Liver (tissue), 9 donors: ENCODE results near the gene CNIH3. TPM values are rescaled to one million over a fixed set of nuclear protein-coding genes. Genes with fewer than 3 reads are reported as not detected.

Experiments used
- DNase-seq: peaks from one replicate; pipeline ENCODE4 v3.0.0-alpha.2; 2017; ENCODE audit warnings: low spot score
- H3K27ac ChIP-seq, 2 donors: one replicate each; pipeline ENCODE4 v1.7.0; 2013; ENCODE audit warnings: inconsistent platforms in 2 of 2, low read length in 2 of 2, control low read depth in 1 of 2, low read depth in 1 of 2, mild to moderate bottlenecking in 1 of 2
- H3K27me3 ChIP-seq, 4 donors: one replicate each; pipeline versions ENCODE4 v1.6.1 to v1.7.0; 2013; ENCODE audit warnings: low read length in 3 of 4, inconsistent platforms in 1 of 4, mild to moderate bottlenecking in 1 of 4, moderate library complexity in 1 of 4; ENCODE audit not compliant: control insufficient read depth in 4 of 4, insufficient read depth in 4 of 4
- H3K36me3 ChIP-seq, 4 donors: one replicate each; pipeline versions ENCODE4 v1.6.1 to v1.7.0; 2013; ENCODE audit warnings: low read length in 3 of 4, mild to moderate bottlenecking in 3 of 4, low read depth in 1 of 4, moderate library complexity in 1 of 4; ENCODE audit not compliant: control insufficient read depth in 4 of 4, insufficient read depth in 3 of 4
- H3K4me1 ChIP-seq, 4 donors: one replicate each; pipeline versions ENCODE4 v1.6.1 to v1.7.0; 2013; ENCODE audit warnings: low read length in 3 of 4, mild to moderate bottlenecking in 3 of 4, moderate library complexity in 1 of 4; ENCODE audit not compliant: control insufficient read depth in 4 of 4, insufficient read depth in 4 of 4
- H3K4me3 ChIP-seq, 3 donors: one replicate each; pipeline versions ENCODE4 v1.6.1 to v1.7.0; 2013; ENCODE audit warnings: low read length in 3 of 3, control low read depth in 1 of 3, low read depth in 1 of 3, mild to moderate bottlenecking in 1 of 3
- H3K9ac ChIP-seq, 2 donors: one replicate each; pipeline ENCODE4 v1.7.0; 2013; ENCODE audit warnings: low read length in 2 of 2, mild to moderate bottlenecking in 2 of 2, moderate library complexity in 2 of 2, control low read depth in 1 of 2, low read depth in 1 of 2
- H3K9me3 ChIP-seq, 4 donors: one replicate each; pipeline versions ENCODE4 v1.6.1 to v1.7.0; 2013; ENCODE audit warnings: low read length in 3 of 4; ENCODE audit not compliant: control insufficient read depth in 4 of 4
- ATF3 ChIP-seq: IDR thresholded peaks from 2 replicates; pipeline ENCODE4 v1.6.1; 2016; ENCODE audit warnings: antibody characterized with exemption
- EGR1 ChIP-seq, 2 donors: IDR thresholded peaks; 2 replicates each; pipeline ENCODE4 v1.6.1; 2016 to 2018; ENCODE audit warnings: antibody characterized with exemption in 2 of 2, low read depth in 2 of 2
- FOXA1 ChIP-seq: IDR thresholded peaks from 2 replicates; pipeline ENCODE4 v1.6.1; 2016; ENCODE audit warnings: antibody characterized with exemption
- GABPA ChIP-seq, 2 donors: IDR thresholded peaks in 1 of 2; conservative IDR thresholded peaks in 1 of 2; 2 replicates each; pipeline ENCODE4 v1.6.1; 2016; ENCODE audit warnings: antibody characterized with exemption in 2 of 2, mild to moderate bottlenecking in 1 of 2, moderate library complexity in 1 of 2
- HNF4A ChIP-seq, 2 donors: conservative IDR thresholded peaks; 2 replicates each; pipeline ENCODE4 v1.6.1; 2016; ENCODE audit warnings: antibody characterized with exemption in 2 of 2, mild to moderate bottlenecking in 2 of 2
- HNF4G ChIP-seq: IDR thresholded peaks from 2 replicates; pipeline ENCODE4 v1.6.1; 2016; ENCODE audit warnings: antibody characterized with exemption
- JUND ChIP-seq, 2 donors: IDR thresholded peaks; 2 replicates each; pipeline ENCODE4 v1.6.1; 2016; ENCODE audit warnings: antibody characterized with exemption in 2 of 2
- NR2F2 ChIP-seq: IDR thresholded peaks from 2 replicates; pipeline ENCODE4 v1.6.1; 2016; ENCODE audit warnings: antibody characterized with exemption
- RAD21 ChIP-seq, 2 donors: IDR thresholded peaks; 2 replicates each; pipeline ENCODE4 v1.6.1; 2016; ENCODE audit warnings: antibody characterized with exemption in 2 of 2, mild to moderate bottlenecking in 2 of 2
- REST ChIP-seq: IDR thresholded peaks from 2 replicates; pipeline ENCODE4 v1.6.1; 2016; ENCODE audit warnings: antibody characterized with exemption, mild to moderate bottlenecking
- RXRA ChIP-seq, 2 donors: IDR thresholded peaks; 2 replicates each; pipeline ENCODE4 v1.6.1; 2017 to 2018; ENCODE audit warnings: antibody characterized with exemption in 2 of 2, mild to moderate bottlenecking in 1 of 2
- TAF1 ChIP-seq: conservative IDR thresholded peaks from 2 replicates; pipeline ENCODE4 v1.6.1; 2016; ENCODE audit warnings: antibody characterized with exemption, mild to moderate bottlenecking
- YY1 ChIP-seq: IDR thresholded peaks from 2 replicates; pipeline ENCODE4 v1.6.1; 2016; ENCODE audit warnings: antibody characterized with exemption, mild to moderate bottlenecking
- ZBTB33 ChIP-seq: IDR thresholded peaks from 2 replicates; pipeline ENCODE4 v1.6.1; 2016; ENCODE audit warnings: antibody characterized with exemption
- WGBS: extraction: QIAGEN DNeasy Blood & Tissue Kit; methylation state at CpG from one replicate; pipeline ENCODE4 v1.1.7; 2013; 5-methylcytosine and 5-hydroxymethylcytosine counted together
- polyA plus RNA-seq, 2 donors: library from polyadenylated mRNA; stranded (reverse) in 1 of 2; unstranded in 1 of 2; fragments of 200-250 nt in 1 of 2; fragments of >200 nt in 1 of 2; fragmentation: Nextera tagmentation in 1 of 2; extraction: Ambion mirVana in 1 of 2; gene quantifications; one replicate each; pipeline versions ENCODE4 v1.2.1 to v1.2.3, GENCODE V29; 2013 to 2015
- total RNA-seq, 2 donors: library from RNA; depleted of rRNA; stranded (reverse); fragments of >200 nt; gene quantifications; one replicate each; pipeline ENCODE4 v1.2.3, GENCODE V29; 2014
- donor health status: healthy.
- donor health status: healthy.
- donor health status: healthy.
- donor health status: healthy.
- donor health status: healthy.

The CNIH3 gene
- total and polyA plus RNA-seq, 4 donors: 0.39 to 1.0 (median 0.93) TPM

GRCh38 chr1:224744521-224744920, 128.4 kb downstream of the CNIH3 start (continued):
- TF ChIP-seq ATF3: no peak

- TF ChIP-seq GABPA (IDR thresholded peaks at IDR 0.05 in 1 of 2, conservative IDR thresholded peaks at IDR 0.05 in 1 of 2) (no peak), NR2F2 (no peak)
- H3K9ac ChIP-seq: no peak overlapping the region
- no peaks in the 10 kb centered on the region for H3K4me1 ChIP-seq
- no peak overlapping the region for H3K27ac ChIP-seq
- no peaks in the 10 kb centered on the region for H3K27me3 ChIP-seq
- WGBS: 88% methylated on average over 1 of the region's 1 CpG
- H3K9me3 ChIP-seq: no peaks in the 10 kb centered on the region
- no peak for DNase-seq
- no peak overlapping the region for H3K4me3 ChIP-seq
- no peaks in the 10 kb centered on the region for H3K36me3 ChIP-seq
These were observed 129.3 kb downstream of the CNIH3 start for GRCh38 chr1:224745394-224745793.

GRCh38 chr1:224745924-224746323, 129.8 kb downstream of the CNIH3 start:
- Histone ChIP-seq H3K4me3 (no peak overlapping the region), H3K36me3 (no peaks in the 10 kb centered on the region), H3K4me1 (no peaks in the 10 kb centered on the region), H3K9me3 (no peaks in the 10 kb centered on the region), H3K9ac (no peak overlapping the region), H3K27me3 (no peaks in the 10 kb centered on the region), H3K27ac (no peak overlapping the region)
- TF ChIP-seq FOXA1 (no peak), TAF1 (no peak), YY1 (no peak), JUND (IDR thresholded peaks at IDR 0.05) (no peak), EGR1 (IDR thresholded peaks at IDR 0.05; ENCODE audit: low read depth in 2 of 2) (no peak), GABPA (IDR thresholded peaks at IDR 0.05 in 1 of 2, conservative IDR thresholded peaks at IDR 0.05 in 1 of 2) (no peak), HNF4A (conservative IDR thresholded peaks at IDR 0.05) (no peak)
- no peak for DNase-seq
- 90% methylated on average over 4 of the region's 4 CpGs for WGBS

- WGBS: 51% methylated on average over 4 of the region's 4 CpGs
- Histone ChIP-seq H3K4me1 (no peaks in the 10 kb centered on the region), H3K27me3 (no peaks in the 10 kb centered on the region), H3K4me3 (no peak overlapping the region), H3K9ac (no peak overlapping the region), H3K9me3 (no peaks in the 10 kb centered on the region), H3K27ac (no peak overlapping the region), H3K36me3 (no peaks in the 10 kb centered on the region)
- DNase-seq: no peak
- TF ChIP-seq FOXA1 (no peak), RXRA (IDR thresholded peaks at IDR 0.05) (no peak), HNF4A (conservative IDR thresholded peaks at IDR 0.05) (no peak), EGR1 (IDR thresholded peaks at IDR 0.05; ENCODE audit: low read depth in 2 of 2) (no peak), NR2F2 (no peak), REST (no peak), YY1 (no peak), ZBTB33 (no peak), JUND (IDR thresholded peaks at IDR 0.05) (no peak), HNF4G (no peak), RAD21 (IDR thresholded peaks at IDR 0.05) (no peak), TAF1 (no peak)
These were observed 131.5 kb downstream of the CNIH3 start for GRCh38 chr1:224747578-224747977.
